Activated naive CD4-positive, alpha-beta T cell treated with anti-CD3 and anti-CD28 coated beads, Interleukin-2, amount 10 ng/mL, durations not matched to agents 7 days and 5 days (primary cell): ENCODE results near the gene CKS1B.
A peak's percentile ranks its signal among the peaks of the same experiment; 100 is the strongest.

ENCODE experiments used
- CTCF ChIA-PET: fragments of 350-600 bp; sonication (Branson Sonifier 250); formaldehyde crosslinking; loops from one replicate; lab custom pipeline; 2021; ENCODE audit warnings: antibody characterized with exemption; lab: Charles Lee
- DNase-seq: peaks from one replicate; pipeline ENCODE4 v3.0.0-alpha.2; 2020
- H3K27ac Mint-ChIP-seq: one replicate; pipeline ENCODE4 v1.8.0; 2021; ENCODE audit warnings: mild to moderate bottlenecking, moderate library complexity, mixed read lengths
- H3K27me3 Mint-ChIP-seq: one replicate; pipeline ENCODE4 v1.8.0; 2021; ENCODE audit warnings: mild to moderate bottlenecking, mixed read lengths
- H3K36me3 Mint-ChIP-seq: one replicate; pipeline ENCODE4 v1.8.0; 2021; ENCODE audit warnings: mixed read lengths
- H3K4me1 Mint-ChIP-seq: one replicate; pipeline ENCODE4 v1.8.0; 2021; ENCODE audit warnings: mixed read lengths
- H3K4me3 Mint-ChIP-seq: one replicate; pipeline ENCODE4 v1.8.0; 2021; ENCODE audit warnings: mild to moderate bottlenecking, moderate library complexity, mixed read lengths
- H3K9me3 Mint-ChIP-seq: one replicate; pipeline ENCODE4 v1.8.0; 2021; ENCODE audit warnings: mixed read lengths

CKS1B gene

DNA sequence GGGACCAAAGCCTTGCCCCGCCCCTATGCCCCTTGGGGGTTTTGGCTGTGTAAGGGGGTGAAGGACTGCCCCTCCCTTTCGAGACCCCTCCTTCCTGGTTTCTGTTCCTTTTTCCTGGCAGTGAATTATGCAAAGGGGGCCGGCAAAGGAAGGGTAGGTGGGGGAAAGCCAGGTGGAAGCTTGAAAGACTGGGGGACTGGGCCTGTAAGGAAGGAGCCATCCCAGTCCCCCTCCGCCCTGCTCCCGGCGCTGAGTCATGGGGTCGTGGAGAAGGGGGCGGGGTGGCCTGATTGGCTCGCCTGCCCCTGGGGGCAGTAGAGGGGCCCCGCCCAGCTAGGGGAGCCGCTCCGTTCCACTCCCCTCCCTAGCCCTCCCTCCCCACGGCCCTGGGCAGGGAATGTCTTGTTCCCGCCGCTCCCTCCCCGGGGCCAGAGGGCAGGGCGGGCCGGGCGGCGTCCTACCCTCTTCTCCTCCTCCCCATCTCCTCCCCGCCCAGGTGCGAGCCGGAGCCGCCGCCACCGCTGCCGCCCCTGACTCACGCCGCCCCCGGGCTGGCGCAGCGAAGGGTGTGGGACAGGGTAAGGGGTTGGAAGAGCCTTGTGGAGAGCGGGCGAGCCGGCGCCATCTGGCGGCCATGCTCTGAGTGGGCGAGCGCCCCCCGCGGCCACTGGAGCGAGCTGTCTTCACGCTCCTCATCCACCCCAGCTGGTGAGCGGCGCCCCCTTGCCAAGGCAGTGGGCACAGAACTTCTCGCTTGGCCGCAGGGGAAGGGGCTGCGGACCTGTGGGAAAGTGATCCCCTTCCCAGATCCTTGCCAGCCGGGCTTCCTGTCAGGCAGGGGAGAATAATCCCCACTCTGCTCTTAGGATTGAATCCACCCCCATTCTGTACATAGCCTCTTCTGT lies 42.8 kb downstream of the CKS1B start:
- peak; percentile 90 for DNase-seq
- H3K27me3 Mint-ChIP-seq: no peaks in the 10 kb centered on the region
- peaks cover 71% of the 10 kb centered on the region for H3K4me1 Mint-ChIP-seq
- H3K4me3 Mint-ChIP-seq: peak overlapping the region; percentile 26
- CTCF ChIA-PET: interaction anchor here (0.5 to 6.7 kb wide), 27 partner anchors 8 to 538 kb away, joined by 3 to 48 read pairs (median 6); partner anchors contain the start of genes ADAM15, DCST1, DCST2 and EFNA4
- no peaks in the 10 kb centered on the region for H3K9me3 Mint-ChIP-seq
- H3K27ac Mint-ChIP-seq: peak overlapping the region; percentile 83
- peaks cover 60% of the 10 kb centered on the region for H3K36me3 Mint-ChIP-seq

DNA sequence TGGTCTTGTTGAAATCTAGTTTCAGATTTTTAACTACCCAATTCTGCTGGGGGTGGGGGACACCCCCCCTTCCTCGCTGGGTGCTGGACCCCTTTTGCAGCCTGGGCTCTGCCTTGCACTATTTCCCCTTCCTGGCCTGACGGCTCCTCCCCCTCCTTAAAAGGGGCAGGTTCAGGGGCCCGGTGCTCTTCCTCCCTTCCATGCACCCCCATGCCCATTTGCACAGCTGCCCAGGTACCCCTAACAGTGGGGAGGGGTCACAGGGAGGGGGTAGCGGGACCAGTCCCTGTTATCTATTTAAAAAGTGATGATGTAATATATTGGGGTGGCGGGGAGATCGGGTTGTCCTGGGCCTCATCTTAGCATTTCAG lies 43.5 kb downstream of the CKS1B start:
- Mint-ChIP-seq H3K9me3 (no peaks in the 10 kb centered on the region), H3K4me1 (peaks cover 65% of the 10 kb centered on the region), H3K36me3 (peaks cover 55% of the 10 kb centered on the region), H3K27me3 (peaks cover under 1% of the 10 kb centered on the region), H3K4me3 (peak overlapping the region; percentile 26), H3K27ac (no peak overlapping the region)
- CTCF ChIA-PET: interaction anchor here (0.5 to 6.7 kb wide), 26 partner anchors 8 to 538 kb away, joined by 3 to 48 read pairs (median 6); partner anchors contain the start of genes ADAM15, DCST1, DCST2 and EFNA4
- DNase-seq: no peak

DNA sequence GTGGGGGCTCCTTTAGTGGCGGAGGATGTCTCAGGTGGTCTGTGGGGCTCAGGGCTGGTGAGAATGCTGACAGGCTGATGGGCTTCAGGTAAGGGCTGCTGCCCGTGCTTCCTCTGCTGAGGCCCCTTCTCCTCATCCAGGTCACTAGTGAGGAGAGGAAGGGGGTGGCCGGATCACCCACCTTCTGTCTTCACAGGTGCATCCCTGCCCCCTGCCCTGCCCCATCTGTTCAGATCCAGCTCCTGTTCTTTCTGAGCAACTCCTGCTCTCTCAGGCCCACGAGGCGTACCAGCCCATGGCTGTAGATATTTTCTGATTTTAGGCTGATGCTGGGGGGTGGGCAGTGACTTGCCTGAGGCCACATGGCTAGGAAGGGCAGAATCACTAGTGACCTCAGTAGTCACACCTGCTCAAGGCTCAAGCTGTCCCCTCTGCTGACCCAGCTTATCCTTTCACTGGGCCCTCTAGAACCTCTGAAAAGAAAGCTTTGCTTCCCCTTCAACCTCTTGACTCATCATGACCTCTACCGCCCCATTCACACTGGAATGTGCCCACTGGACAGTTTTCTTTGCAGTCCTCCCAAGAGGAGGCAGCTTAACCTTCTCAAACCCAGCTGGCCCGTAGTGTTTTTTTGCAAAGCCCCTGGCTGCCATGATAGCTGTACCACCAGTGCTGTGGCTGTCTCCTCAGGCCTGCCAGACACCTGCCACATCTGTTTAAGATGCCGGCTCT lies 44.3 kb downstream of the CKS1B start:
- CTCF ChIA-PET: interaction anchor here (0.8 to 6.7 kb wide), 12 partner anchors 15 to 459 kb away, joined by 4 to 48 read pairs (median 6); partner anchors contain the start of genes ADAM15, DCST1, DCST2 and FLAD1
- H3K36me3 Mint-ChIP-seq: peaks cover 48% of the 10 kb centered on the region
- H3K9me3 Mint-ChIP-seq: no peaks in the 10 kb centered on the region
- H3K4me3 Mint-ChIP-seq: no peak overlapping the region
- DNase-seq: no peak
- H3K27me3 Mint-ChIP-seq: peaks cover 5% of the 10 kb centered on the region
- H3K27ac Mint-ChIP-seq: peak overlapping the region; percentile 35
- peaks cover 57% of the 10 kb centered on the region for H3K4me1 Mint-ChIP-seq

DNA sequence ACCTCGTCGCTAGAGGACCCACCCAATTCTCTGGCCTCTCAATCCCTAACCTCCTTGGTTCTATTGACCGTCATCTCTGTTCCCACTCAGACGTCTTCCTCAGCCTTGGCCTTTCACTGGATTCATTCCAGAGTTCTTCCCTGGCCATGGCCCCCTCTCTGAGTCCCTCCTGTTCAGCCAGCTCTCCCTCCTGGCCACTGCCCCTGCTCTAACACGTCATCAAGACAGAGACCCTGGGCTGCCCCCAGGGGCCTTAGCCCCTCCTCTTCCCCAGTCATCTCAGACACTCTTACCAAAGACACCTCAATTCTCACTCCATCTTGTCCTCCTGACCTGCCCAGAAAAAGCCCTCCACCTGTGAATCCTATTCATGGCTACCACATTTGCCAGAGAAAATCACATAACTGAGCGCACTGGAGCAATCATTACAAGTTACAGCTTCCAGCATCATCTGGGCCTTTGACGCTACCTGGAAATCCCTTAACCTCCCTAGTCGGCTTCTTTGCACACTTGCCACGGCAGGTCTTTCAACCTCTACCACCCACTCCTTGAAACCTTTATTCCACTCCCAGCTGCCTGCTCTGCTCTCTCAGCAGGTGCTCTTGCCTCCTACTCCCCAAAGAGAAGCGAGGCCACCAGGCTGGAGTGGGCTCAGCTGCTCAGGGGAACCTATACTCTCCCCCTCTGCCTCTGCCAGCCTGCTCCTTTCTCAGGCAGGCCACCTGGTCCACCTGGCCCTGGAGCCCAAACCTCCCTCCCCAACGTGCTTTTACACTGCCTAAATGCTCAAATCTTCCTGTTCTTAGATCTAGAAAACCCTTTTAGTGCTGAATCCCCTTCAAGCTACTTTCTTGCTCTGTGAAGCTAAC lies 45.1 kb downstream of the CKS1B start:
- H3K36me3 Mint-ChIP-seq: peaks cover 41% of the 10 kb centered on the region
- peak overlapping the region; percentile 35 for H3K27ac Mint-ChIP-seq
- H3K9me3 Mint-ChIP-seq: no peaks in the 10 kb centered on the region
- H3K27me3 Mint-ChIP-seq: peaks cover 9% of the 10 kb centered on the region
- peaks cover 48% of the 10 kb centered on the region for H3K4me1 Mint-ChIP-seq
- H3K4me3 Mint-ChIP-seq: no peak overlapping the region
- no peak for DNase-seq
- CTCF ChIA-PET: interaction anchor here (0.8 to 6.7 kb wide), 9 partner anchors 14 to 65 kb away, joined by 3 to 48 read pairs (median 6); partner anchors contain the start of genes ADAM15, DCST1, DCST2 and PYGO2

DNA sequence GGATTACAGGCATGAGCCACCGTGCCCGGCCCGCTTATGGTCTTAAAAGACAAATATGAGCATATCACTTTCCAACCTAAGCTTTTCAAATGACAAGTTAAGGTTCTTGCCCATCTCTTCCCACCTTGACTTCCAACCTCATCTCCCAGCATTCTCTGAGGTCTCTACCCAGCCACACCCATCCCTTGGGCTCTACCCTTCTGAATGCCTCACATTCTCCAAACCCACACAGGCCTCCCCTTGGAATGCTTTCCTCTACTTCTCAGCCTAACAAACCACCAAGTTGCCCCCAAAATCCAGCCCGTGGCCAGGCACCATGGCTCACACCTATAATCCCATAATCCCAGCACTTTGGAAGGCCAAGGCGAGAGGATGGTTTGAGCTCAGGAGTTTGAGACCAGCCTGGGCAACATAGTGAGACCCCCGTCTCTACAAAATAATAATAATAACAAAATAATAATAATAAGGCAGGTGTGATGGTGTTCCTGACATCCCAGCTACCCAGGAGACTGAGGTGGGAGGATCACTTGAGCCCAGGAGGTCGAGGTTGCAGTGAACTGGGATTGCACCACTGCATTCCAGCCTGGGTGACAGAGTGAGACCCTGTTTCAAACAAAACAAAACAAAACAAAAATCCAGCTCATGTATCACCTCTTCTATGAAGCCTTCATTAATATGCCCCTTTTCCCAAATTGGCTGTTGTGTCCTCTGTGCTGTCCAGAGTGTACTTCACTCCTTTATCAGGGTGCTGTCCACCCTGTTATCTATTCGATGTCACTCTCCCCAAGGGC lies 47.9 kb downstream of the CKS1B start:
- no peak overlapping the region for H3K4me3 Mint-ChIP-seq
- no peaks in the 10 kb centered on the region for H3K9me3 Mint-ChIP-seq
- no peak overlapping the region for H3K27ac Mint-ChIP-seq
- H3K4me1 Mint-ChIP-seq: peaks cover 24% of the 10 kb centered on the region
- CTCF ChIA-PET: interaction anchor here (1.2 to 2.3 kb wide), 4 partner anchors 29 to 63 kb away, joined by 4 to 7 read pairs (median 6); partner anchors contain the start of genes ADAM15 and PYGO2
- H3K36me3 Mint-ChIP-seq: peaks cover 23% of the 10 kb centered on the region
- no peak for DNase-seq
- H3K27me3 Mint-ChIP-seq: peaks cover 10% of the 10 kb centered on the region

DNA sequence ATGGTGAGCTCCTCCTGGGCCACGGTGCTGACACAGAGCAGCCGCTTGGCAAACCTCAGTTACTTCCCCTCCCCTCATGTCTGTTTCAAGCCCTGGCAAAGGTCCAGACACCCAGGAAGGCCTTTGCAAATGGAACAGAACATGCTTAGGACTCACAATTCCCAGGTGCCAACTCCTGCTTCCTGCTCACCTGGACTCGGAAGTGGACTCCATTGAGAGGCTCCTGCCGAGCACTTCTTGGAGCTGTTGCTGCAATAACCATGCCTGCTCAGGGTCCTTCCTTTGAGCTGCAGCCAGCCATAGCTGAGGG lies 48.4 kb downstream of the CKS1B start:
- H3K4me1 Mint-ChIP-seq: peaks cover 19% of the 10 kb centered on the region
- no peak overlapping the region for H3K4me3 Mint-ChIP-seq
- peaks cover 10% of the 10 kb centered on the region for H3K27me3 Mint-ChIP-seq
- no peaks in the 10 kb centered on the region for H3K9me3 Mint-ChIP-seq
- H3K36me3 Mint-ChIP-seq: peaks cover 19% of the 10 kb centered on the region
- DNase-seq: no peak
- CTCF ChIA-PET: interaction anchor here (1.2 to 2.3 kb wide), 4 partner anchors 29 to 63 kb away, joined by 4 to 7 read pairs (median 6); partner anchors contain the start of genes ADAM15 and PYGO2
- no peak overlapping the region for H3K27ac Mint-ChIP-seq

DNA sequence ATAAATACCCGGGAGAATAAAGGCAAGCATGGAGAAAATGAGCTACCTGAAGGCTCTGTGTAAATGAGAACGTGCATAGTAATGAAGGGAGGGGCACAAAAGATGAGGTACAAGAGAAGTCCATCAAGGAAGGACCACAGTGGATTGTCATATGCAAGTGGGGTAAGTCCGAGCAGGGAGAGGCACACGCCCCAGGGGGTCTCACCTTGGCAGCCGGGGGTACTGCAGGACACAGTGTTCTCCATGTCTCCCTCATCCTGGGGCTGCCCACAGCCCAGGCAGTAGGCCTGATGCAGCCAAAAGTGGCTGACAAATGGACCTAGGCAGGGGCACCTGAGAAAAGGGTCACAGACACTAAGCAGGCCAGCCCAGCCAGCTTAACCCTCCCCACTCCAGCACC lies 49.1 kb downstream of the CKS1B start:
- Mint-ChIP-seq H3K36me3 (peaks cover 16% of the 10 kb centered on the region), H3K27ac (peak overlapping the region; percentile 3), H3K4me1 (peaks cover 15% of the 10 kb centered on the region), H3K9me3 (no peaks in the 10 kb centered on the region), H3K4me3 (no peak overlapping the region), H3K27me3 (peaks cover 10% of the 10 kb centered on the region)
- CTCF ChIA-PET: interaction anchor here (1.9 to 2.3 kb wide), 2 partner anchors 28 to 62 kb away, joined by 6 to 7 read pairs; partner anchors contain the start of gene ADAM15
- no peak for DNase-seq

DNA sequence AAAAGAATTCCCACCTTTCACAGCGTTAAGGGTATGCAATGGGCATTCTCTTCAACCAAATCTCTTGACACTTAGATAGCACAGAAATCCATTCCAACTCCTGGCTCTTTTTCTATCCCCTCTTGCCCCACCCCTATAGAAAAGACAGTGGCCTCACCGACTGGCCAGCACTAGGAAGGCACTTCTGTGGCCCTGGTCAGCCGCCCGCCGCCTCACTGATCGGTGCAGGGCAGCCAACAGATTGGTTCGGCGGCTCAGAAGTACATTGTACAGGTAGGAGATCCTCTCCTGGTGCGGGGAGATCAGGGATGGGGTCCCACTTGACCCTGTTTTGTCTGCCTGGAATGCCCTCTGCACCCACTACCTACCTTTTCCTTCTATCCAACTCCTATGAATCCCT lies 49.8 kb downstream of the CKS1B start:
- Mint-ChIP-seq H3K27ac (no peak overlapping the region), H3K4me1 (peaks cover 9% of the 10 kb centered on the region), H3K27me3 (peaks cover 16% of the 10 kb centered on the region), H3K36me3 (peaks cover 10% of the 10 kb centered on the region), H3K9me3 (no peaks in the 10 kb centered on the region), H3K4me3 (no peak overlapping the region)
- CTCF ChIA-PET: interaction anchor here (1.6 to 2.3 kb wide), 2 partner anchors 8 to 61 kb away, joined by 5 to 6 read pairs; no protein-coding TSS in a partner anchor
- no peak for DNase-seq

DNA sequence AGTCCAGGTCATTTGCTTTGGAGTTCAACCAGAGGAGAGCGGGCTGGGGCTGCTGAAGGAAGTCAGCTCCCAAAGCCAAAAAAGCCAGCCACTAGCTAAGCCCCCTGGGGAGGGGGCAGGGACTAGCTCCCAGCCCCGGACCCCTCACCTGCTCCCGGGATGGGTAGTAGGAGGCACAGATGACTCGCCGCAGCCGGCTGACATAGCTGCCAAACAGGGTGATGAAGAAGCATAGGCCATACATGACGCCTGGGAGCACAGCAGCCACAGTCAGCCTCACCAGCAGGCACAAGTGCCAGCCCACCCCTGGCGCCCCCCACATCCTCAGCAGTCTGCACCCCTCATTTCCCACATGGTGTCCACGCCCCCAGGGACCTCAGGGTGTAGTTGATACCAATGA lies 51.7 kb downstream of the CKS1B start:
- peaks cover 29% of the 10 kb centered on the region for H3K27me3 Mint-ChIP-seq

DNA sequence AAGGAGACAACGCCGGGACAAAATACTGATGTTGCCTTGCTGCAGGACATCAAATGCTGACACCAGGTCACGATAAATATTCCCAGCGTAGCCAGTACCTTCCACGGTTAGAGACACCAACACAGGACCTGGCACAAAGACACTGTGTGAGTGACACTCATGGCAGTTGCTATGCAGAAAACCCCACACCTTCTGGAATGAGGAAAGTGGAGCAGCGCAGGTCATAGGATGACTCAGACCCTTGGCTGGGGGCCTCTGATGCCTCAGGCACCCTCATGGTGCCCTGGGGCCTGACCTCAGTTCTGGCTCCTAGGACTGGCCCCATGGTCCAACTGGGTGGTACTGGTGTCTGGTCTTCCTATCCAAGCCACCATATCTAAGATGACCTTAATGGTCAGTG lies 52.1 kb downstream of the CKS1B start:
- peaks cover 30% of the 10 kb centered on the region for H3K27me3 Mint-ChIP-seq
- H3K9me3 Mint-ChIP-seq: no peaks in the 10 kb centered on the region
- no peak for DNase-seq
- H3K4me1 Mint-ChIP-seq: no peaks in the 10 kb centered on the region
- no peak overlapping the region for H3K4me3 Mint-ChIP-seq
- H3K36me3 Mint-ChIP-seq: no peaks in the 10 kb centered on the region
- H3K27ac Mint-ChIP-seq: no peak overlapping the region
- CTCF ChIA-PET: no interaction called here

More for the DNA sequence above, 51.7 kb downstream of the CKS1B start:
- H3K36me3 Mint-ChIP-seq: no peaks in the 10 kb centered on the region
- CTCF ChIA-PET: interaction anchor here (1.0 to 1.6 kb wide), 2 partner anchors 9 to 10 kb away, joined by 5 read pairs; no protein-coding TSS in a partner anchor
- no peaks in the 10 kb centered on the region for H3K4me1 Mint-ChIP-seq
- H3K9me3 Mint-ChIP-seq: no peaks in the 10 kb centered on the region
- no peak overlapping the region for H3K27ac Mint-ChIP-seq
- no peak overlapping the region for H3K4me3 Mint-ChIP-seq
- no peak for DNase-seq
